ENCODE results near the gene GALNT2. TPM values are rescaled to one million over a fixed set of nuclear protein-coding genes. Genes with fewer than 3 reads are reported as not detected.

Gene GALNT2
- total and polyA plus RNA-seq, 2 donors (not counting 1 experiment from before 2014, with no cell fraction given), result 19.0 to 184 TPM

- Histone ChIP-seq H3K4me1 (ENCODE audit: control insufficient read depth in 2 of 2, insufficient read depth in 2 of 2, low read length in 2 of 2) (peaks cover 24 to 26% of the 10 kb centered on the region in 2 donors), H2AFZ (ENCODE audit: insufficient read depth, low read depth, low read length, poor library complexity, severe bottlenecking) (no peak overlapping the region), H3K36me3 (replicated peaks in 1 of 2; ENCODE audit: control extremely low read depth in 1 of 2, control insufficient read depth in 1 of 2, extremely low read depth in 1 of 2, insufficient read depth in 2 of 2, low read length in 1 of 2) (peaks cover 0 to 32% of the 10 kb centered on the region in 2 experiments), H3K27ac (ENCODE audit: low read length in 2 of 2) (no peak overlapping the region), H3K4me3 (ENCODE audit: control extremely low read depth in 1 of 5, extremely low read depth in 1 of 5, insufficient read depth in 1 of 5, low read depth in 2 of 5, low read length in 4 of 5) (no peak overlapping the region), H3K27me3 (replicated peaks in 1 of 4; ENCODE audit: control extremely low read depth in 1 of 4, control insufficient read depth in 3 of 4, insufficient read depth in 4 of 4, low read length in 3 of 4) (no peaks in the 10 kb centered on the region), H3K9me3 (ENCODE audit: control extremely low read depth in 1 of 3, control insufficient read depth in 2 of 3, insufficient read depth in 1 of 3, low read length in 2 of 3) (peaks cover 0 to 3% (median 0%) of the 10 kb centered on the region in 3 donors), H3K79me2 (ENCODE audit: control insufficient read depth, insufficient read depth, low read length) (peaks cover 5% of the 10 kb centered on the region), H3K4me2 (replicated peaks; ENCODE audit: low read depth, low read length, poor library complexity, severe bottlenecking) (no peak overlapping the region), H4K20me1 (ENCODE audit: control insufficient read depth, insufficient read depth, low read length, poor library complexity, severe bottlenecking) (no peaks in the 10 kb centered on the region), H3K9ac (ENCODE audit: low read length) (no peak overlapping the region)
- no peaks in the 10 kb centered on the region for H3K27me3 Mint-ChIP-seq
- no peak for DNase-seq
- intact Hi-C loops (cut with micrococcal nuclease), result no loop called here
- no peak for ATAC-seq (ENCODE audit: low read depth)
- no peaks in the 10 kb centered on the region for H3K9me3 Mint-ChIP-seq (ENCODE audit: insufficient read depth)
- H3K4me1 Mint-ChIP-seq, result peaks cover 31% of the 10 kb centered on the region
- TF ChIP-seq CTCF (IDR thresholded peaks at IDR 0.05) (no peak), EZH2 (IDR thresholded peaks at IDR 0.05; ENCODE audit: borderline replicate concordance, insufficient read depth, low read depth, low read length, poor library complexity, severe bottlenecking) (no peak)
- CTCF ChIA-PET, result no interaction called here
- H3K27ac Mint-ChIP-seq, result no peak overlapping the region
- H3K4me3 Mint-ChIP-seq, result no peak overlapping the region
- 100% methylated on average over 1 of the region's 2 CpGs for WGBS (ENCODE audit: insufficient coverage)
- POLR2A ChIA-PET, result interaction anchor here (0.6 kb wide), 1 partner anchor 336 kb away, joined by 12 read pairs; no protein-coding TSS in a partner anchor
These were observed 199.4 kb downstream of the GALNT2 start for GRCh38 chr1:230266456-230266855.

GRCh38 chr1:230267338-230268065 lies 200.5 kb downstream of the GALNT2 start:
- Histone ChIP-seq H3K79me2 (ENCODE audit: control insufficient read depth, insufficient read depth, low read length) (peaks cover 5% of the 10 kb centered on the region), H3K4me2 (replicated peaks; ENCODE audit: low read depth, low read length, poor library complexity, severe bottlenecking) (no peak overlapping the region), H3K9ac (ENCODE audit: low read length) (no peak overlapping the region), H3K4me1 (ENCODE audit: control insufficient read depth in 2 of 2, insufficient read depth in 2 of 2, low read length in 2 of 2) (peaks cover 24 to 27% of the 10 kb centered on the region in 2 donors), H3K36me3 (replicated peaks in 1 of 2; ENCODE audit: control extremely low read depth in 1 of 2, control insufficient read depth in 1 of 2, extremely low read depth in 1 of 2, insufficient read depth in 2 of 2, low read length in 1 of 2) (peaks cover 0 to 28% of the 10 kb centered on the region in 2 experiments), H3K4me3 (ENCODE audit: control extremely low read depth in 1 of 5, extremely low read depth in 1 of 5, insufficient read depth in 1 of 5, low read depth in 2 of 5, low read length in 4 of 5) (no peak overlapping the region), H3K27ac (ENCODE audit: low read length in 2 of 2) (no peak overlapping the region), H3K9me3 (ENCODE audit: control extremely low read depth in 1 of 3, control insufficient read depth in 2 of 3, insufficient read depth in 1 of 3, low read length in 2 of 3) (peaks cover 0 to 3% (median 0%) of the 10 kb centered on the region in 3 donors), H2AFZ (ENCODE audit: insufficient read depth, low read depth, low read length, poor library complexity, severe bottlenecking) (no peak overlapping the region), H4K20me1 (ENCODE audit: control insufficient read depth, insufficient read depth, low read length, poor library complexity, severe bottlenecking) (no peaks in the 10 kb centered on the region), H3K27me3 (replicated peaks in 1 of 4; ENCODE audit: control extremely low read depth in 1 of 4, control insufficient read depth in 3 of 4, insufficient read depth in 4 of 4, low read length in 3 of 4) (no peaks in the 10 kb centered on the region)
- Mint-ChIP-seq H3K4me1 (peaks cover 32% of the 10 kb centered on the region), H3K27ac (no peak overlapping the region), H3K4me3 (no peak overlapping the region), H3K9me3 (ENCODE audit: insufficient read depth) (no peaks in the 10 kb centered on the region), H3K27me3 (no peaks in the 10 kb centered on the region)
- TF ChIP-seq EZH2 (IDR thresholded peaks at IDR 0.05; ENCODE audit: borderline replicate concordance, insufficient read depth, low read depth, low read length, poor library complexity, severe bottlenecking) (no peak), CTCF (IDR thresholded peaks at IDR 0.05) (no peak)
- intact Hi-C loops (cut with micrococcal nuclease), result no loop called here
- CTCF ChIA-PET, result interaction anchor here (0.7 to 1.2 kb wide), 3 partner anchors 58 to 606 kb away, joined by 3 to 5 read pairs (median 4); no protein-coding TSS in a partner anchor
- no peak for DNase-seq
- 96% methylated on average over 15 of the region's 17 CpGs for WGBS (ENCODE audit: insufficient coverage)
- POLR2A ChIA-PET, result no interaction called here
- no peak for ATAC-seq (ENCODE audit: low read depth)
